ENCODE results near the gene STOX1.
"Not testable (repeated sequence)": the region's sequence is repeated elsewhere in the genome, so short reads cannot be mapped to it uniquely, and the experiment has no call there.

STOX1 gene

GRCh38 chr10:68831961-68832455, 4.7 kb downstream of the STOX1 start:
- no peak for FAIRE-seq

- FAIRE-seq, result no peak
These were observed 5.3 kb downstream of the STOX1 start for GRCh38 chr10:68832601-68833000.

GRCh38 chr10:68837626-68838322, 10.4 kb downstream of the STOX1 start:
- no peak for FAIRE-seq

- not testable (repeated sequence) for FAIRE-seq
These were observed 13.3 kb downstream of the STOX1 start for GRCh38 chr10:68840650-68841049.

- FAIRE-seq, result no peak
These were observed 20.9 kb downstream of the STOX1 start for GRCh38 chr10:68848281-68848680.

GRCh38 chr10:68848806-68849205, 21.5 kb downstream of the STOX1 start:
- no peak for FAIRE-seq

- FAIRE-seq, result no peak
These were observed 29.0 kb downstream of the STOX1 start for GRCh38 chr10:68856352-68856751.

GRCh38 chr10:68857005-68857404, 29.7 kb downstream of the STOX1 start:
- FAIRE-seq, result no peak

- FAIRE-seq, result no peak
These were observed 33.9 kb downstream of the STOX1 start for GRCh38 chr10:68861253-68861652.

- FAIRE-seq, result no peak
These were observed 37.3 kb downstream of the STOX1 start for GRCh38 chr10:68864611-68865010.

GRCh38 chr10:68868173-68868572, 40.8 kb downstream of the STOX1 start:
- not testable (repeated sequence) for FAIRE-seq

GRCh38 chr10:68869623-68870022, 42.3 kb downstream of the STOX1 start:
- FAIRE-seq, result no peak

GRCh38 chr10:68870061-68870460, 42.7 kb downstream of the STOX1 start:
- no peak for FAIRE-seq

- no peak for FAIRE-seq
These were observed 43.3 kb downstream of the STOX1 start for GRCh38 chr10:68870545-68871104.

- no peak for FAIRE-seq
These were observed 43.9 kb downstream of the STOX1 start for GRCh38 chr10:68871105-68871711.

- no peak for FAIRE-seq
These were observed 44.5 kb downstream of the STOX1 start for GRCh38 chr10:68871731-68872342.

- FAIRE-seq, result no peak
These were observed 49.2 kb downstream of the STOX1 start for GRCh38 chr10:68876246-68877138.

- FAIRE-seq, result no peak
These were observed 50.3 kb downstream of the STOX1 start for GRCh38 chr10:68877482-68878110.

- FAIRE-seq, result no peak
These were observed 51.2 kb downstream of the STOX1 start for GRCh38 chr10:68878496-68878895.

- FAIRE-seq, result no peak
These were observed 52.3 kb downstream of the STOX1 start for GRCh38 chr10:68879628-68880027.

GRCh38 chr10:68880181-68880580, 52.9 kb downstream of the STOX1 start:
- no peak for FAIRE-seq

- FAIRE-seq, result no peak
These were observed 67.7 kb downstream of the STOX1 start for GRCh38 chr10:68895041-68895440.

Measured in colon (tissue), 2 donors.